PC-9 (cell line): Measurements from ENCODE around the gene AUTS2. TPM values are rescaled to one million over a fixed set of nuclear protein-coding genes. Genes with fewer than 3 reads are reported as not detected.

Source experiments
- BruUV-seq: library from RNA; stranded (reverse); fragments of 400-500 nt; replicated peaks from 2 replicates; lab custom pipeline; 2021; lab: Mats Ljungman, UMichigan
- CTCF ChIA-PET: fragments of 300-600 bp; sonication (Branson Sonifier 250); formaldehyde crosslinking; loops from one replicate; lab custom pipeline; 2022; ENCODE audit warnings: antibody characterized with exemption; lab: Charles Lee
- POLR2A ChIA-PET: fragments of 300-600 bp; sonication (Branson Sonifier 250); formaldehyde crosslinking; loops from one replicate; lab custom pipeline; 2022; ENCODE audit warnings: antibody characterized with exemption; ENCODE audit not compliant: unreplicated experiment; lab: Charles Lee
- DNase-seq, 2 experiments: peaks; one replicate each; pipeline versions ENCODE4 v3.0.0 to v3.0.0-alpha.2; 2015 to 2022; ENCODE audit warnings: mixed read lengths in 1 of 2
- H2AFZ ChIP-seq: fragments of 200-600 bp; sonication (generic); 2 replicates; pipeline ENCODE4 v1.8.1; 2017; ENCODE audit warnings: antibody characterized with exemption
- H3F3A ChIP-seq: fragments of 200-600 bp; sonication (generic); 2 replicates; pipeline ENCODE4 v1.8.1; 2017; ENCODE audit warnings: antibody characterized with exemption, mild to moderate bottlenecking, low read depth; ENCODE audit not compliant: insufficient read depth
- H3K27ac ChIP-seq: fragments of 200-600 bp; sonication (generic); 2 replicates; pipeline ENCODE4 v1.6.1; 2016; ENCODE audit warnings: mixed run types
- H3K27me3 ChIP-seq: fragments of 200-600 bp; sonication (generic); 2 replicates; pipeline ENCODE4 v1.6.1; 2016; ENCODE audit warnings: low read depth, mixed run types; ENCODE audit not compliant: insufficient read depth
- H3K36me3 ChIP-seq: fragments of 200-600 bp; sonication (generic); 2 replicates; pipeline ENCODE4 v1.6.1; 2016; ENCODE audit warnings: low read depth, mixed run types
- H3K4me1 ChIP-seq: fragments of 200-600 bp; sonication (generic); replicated peaks from 2 replicates; pipeline ENCODE4 v1.6.1; 2016; ENCODE audit warnings: mixed run types; ENCODE audit not compliant: insufficient read depth
- H3K4me2 ChIP-seq: fragments of 200-600 bp; sonication (generic); 2 replicates; pipeline ENCODE4 v1.6.1; 2017; ENCODE audit warnings: mixed run types
- H3K4me3 ChIP-seq: fragments of 200-600 bp; sonication (generic); 2 replicates; pipeline ENCODE4 v1.6.1; 2016; ENCODE audit warnings: mixed run types
- H3K79me2 ChIP-seq: fragments of 200-600 bp; sonication (generic); 2 replicates; pipeline ENCODE4 v1.6.1; 2017; ENCODE audit warnings: low read depth, mixed run types
- H3K9me2 ChIP-seq: fragments of 200-600 bp; sonication (generic); 2 replicates; pipeline ENCODE4 v1.8.1; 2017; ENCODE audit warnings: mild to moderate bottlenecking; ENCODE audit not compliant: insufficient read depth
- H3K9me3 ChIP-seq: fragments of 200-600 bp; sonication (generic); 2 replicates; pipeline ENCODE4 v1.8.1; 2016; ENCODE audit warnings: low read depth; ENCODE audit not compliant: insufficient read depth
- H4K20me1 ChIP-seq: fragments of 200-600 bp; sonication (generic); 2 replicates; pipeline ENCODE4 v1.8.1; 2017; ENCODE audit not compliant: insufficient read depth
- CTCF ChIP-seq: fragments of 200-600 bp; sonication (generic); conservative IDR thresholded peaks from 2 replicates; pipeline ENCODE4 v1.6.1; 2017; ENCODE audit warnings: mixed run types, antibody characterized with exemption, mild to moderate bottlenecking, moderate library complexity
- EZH2 ChIP-seq: fragments of 200-600 bp; sonication (generic); IDR thresholded peaks from 2 replicates; pipeline ENCODE4 v1.8.0; 2017; ENCODE audit warnings: antibody characterized with exemption, low read depth
- intact Hi-C: fragments of 100-400 bp; cut with micrococcal nuclease; formaldehyde crosslinking; loops from one replicate; pipeline ENCODE4 v1.10.0; 2022; ENCODE audit not compliant: unreplicated experiment
- total RNA-seq: library from RNA; stranded (reverse); gene quantifications from 2 replicates; pipeline ENCODE4 v1.2.3, GENCODE V29; 2021

The AUTS2 gene
- total RNA-seq, 1 experiment from 2014 or later, result not detected

- H3K9me3 ChIP-seq, result no peaks in the 10 kb centered on the region
- BruUV-seq, result no TSS peak
- H3K9me2 ChIP-seq, result no peaks in the 10 kb centered on the region
- H2AFZ ChIP-seq, result no peak overlapping the region
- intact Hi-C loops, result no loop called here
- DNase-seq, result no peak
- no peak overlapping the region for H3K4me3 ChIP-seq
- no peaks in the 10 kb centered on the region for H3K27me3 ChIP-seq
- ChIA-PET POLR2A (no interaction called here), CTCF (no interaction called here)
- H3K36me3 ChIP-seq, result no peaks in the 10 kb centered on the region
- no peaks in the 10 kb centered on the region for H3K4me1 ChIP-seq
- no peaks in the 10 kb centered on the region for H3F3A ChIP-seq
- TF ChIP-seq CTCF (no peak), EZH2 (no peak)
- H4K20me1 ChIP-seq, result no peaks in the 10 kb centered on the region
- no peak overlapping the region for H3K27ac ChIP-seq
- H3K4me2 ChIP-seq, result no peak overlapping the region
- no peaks in the 10 kb centered on the region for H3K79me2 ChIP-seq
Observed at GRCh38 chr7:70017357-70017756, 419.1 kb downstream of the AUTS2 start.

GRCh38 chr7:70018700-70019099 lies 420.4 kb downstream of the AUTS2 start:
- H4K20me1 ChIP-seq, result no peaks in the 10 kb centered on the region
- H3K4me3 ChIP-seq, result no peak overlapping the region
- no peaks in the 10 kb centered on the region for H3K36me3 ChIP-seq
- no TSS peak for BruUV-seq
- no peak for TF ChIP-seq EZH2
- TF ChIP-seq CTCF, result no peak
- H3F3A ChIP-seq, result no peaks in the 10 kb centered on the region
- no peaks in the 10 kb centered on the region for H3K79me2 ChIP-seq
- no peak overlapping the region for H2AFZ ChIP-seq
- no peak for DNase-seq
- no peak overlapping the region for H3K27ac ChIP-seq
- POLR2A ChIA-PET, result no interaction called here
- no peaks in the 10 kb centered on the region for H3K9me2 ChIP-seq
- no peaks in the 10 kb centered on the region for H3K4me1 ChIP-seq
- intact Hi-C loops, result no loop called here
- H3K9me3 ChIP-seq, result no peaks in the 10 kb centered on the region
- CTCF ChIA-PET, result no interaction called here
- no peaks in the 10 kb centered on the region for H3K27me3 ChIP-seq
- H3K4me2 ChIP-seq, result no peak overlapping the region

- Histone ChIP-seq H3K4me2 (no peak overlapping the region), H3K36me3 (no peaks in the 10 kb centered on the region), H3K9me2 (no peaks in the 10 kb centered on the region; the same call in 1 of the 2 replicates), H2AFZ (no peak overlapping the region), H4K20me1 (no peaks in the 10 kb centered on the region; the same call in 1 of the 2 replicates), H3K27ac (no peak overlapping the region), H3K27me3 (0 out of 2 replicates have a peak, but pooled peaks cover 2% of the 10 kb centered on the region), H3K4me1 (no peaks in the 10 kb centered on the region), H3K79me2 (no peaks in the 10 kb centered on the region), H3K9me3 (no peaks in the 10 kb centered on the region), H3F3A (no peaks in the 10 kb centered on the region), H3K4me3 (no peak overlapping the region)
- BruUV-seq, result no TSS peak
- ChIA-PET CTCF (no interaction called here), POLR2A (no interaction called here)
- DNase-seq, result no peak
- TF ChIP-seq CTCF (no peak), EZH2 (no peak)
- intact Hi-C loops, result no loop called here
Observed at GRCh38 chr7:70027867-70028266, 429.6 kb downstream of the AUTS2 start.
